ENCODE results near the gene SCN10A.

The SCN10A gene

DNA sequence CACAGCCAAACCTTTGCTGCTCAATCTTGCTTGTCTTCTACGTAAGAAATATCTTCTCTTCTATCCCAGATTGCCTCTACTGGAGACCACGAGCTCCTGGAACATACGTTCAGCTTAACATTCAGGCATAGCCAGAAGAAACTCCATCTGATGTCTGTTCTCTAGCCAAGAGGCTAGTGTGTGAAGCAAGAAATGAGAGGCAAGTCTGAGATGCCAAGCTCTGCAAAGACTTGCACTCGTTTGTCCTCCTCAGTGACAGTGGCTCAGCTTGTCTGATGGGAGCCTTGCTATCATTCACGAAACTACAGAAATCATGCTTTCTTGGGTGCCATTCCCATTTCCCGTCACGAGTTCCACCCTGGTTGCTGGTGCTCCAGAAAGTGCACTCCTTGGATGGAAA is at the start of gene SCN10A:
Gene SCN10A, minus strand, starts transcription at position 192 of the 400 bp plus-strand sequence. CDS start 22,207 bp downstream, outside the sequence.
- no peak for DNase-seq (ENCODE audit: low read depth)

DNA sequence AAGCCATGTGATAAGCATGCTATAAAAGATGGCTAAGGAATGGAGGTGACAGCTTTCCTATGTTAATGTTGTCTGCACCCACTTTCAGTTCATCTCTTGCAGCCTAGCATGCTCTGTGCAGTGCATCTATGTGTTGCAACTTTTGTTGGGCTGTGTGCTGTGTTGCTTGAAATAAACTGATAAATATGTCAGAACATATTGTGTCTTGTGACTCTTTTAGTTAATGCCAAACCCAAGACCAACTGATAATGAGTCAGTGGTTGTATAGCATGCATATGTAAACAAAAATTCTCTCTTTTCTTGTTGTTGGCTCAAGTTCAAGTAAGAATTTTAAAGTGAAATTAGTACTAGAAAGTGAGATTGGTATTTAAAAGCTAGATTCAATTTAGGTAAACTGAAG is 37.0 kb upstream of the SCN10A start:
- DNase-seq (ENCODE audit: low read depth) = no peak

DNA sequence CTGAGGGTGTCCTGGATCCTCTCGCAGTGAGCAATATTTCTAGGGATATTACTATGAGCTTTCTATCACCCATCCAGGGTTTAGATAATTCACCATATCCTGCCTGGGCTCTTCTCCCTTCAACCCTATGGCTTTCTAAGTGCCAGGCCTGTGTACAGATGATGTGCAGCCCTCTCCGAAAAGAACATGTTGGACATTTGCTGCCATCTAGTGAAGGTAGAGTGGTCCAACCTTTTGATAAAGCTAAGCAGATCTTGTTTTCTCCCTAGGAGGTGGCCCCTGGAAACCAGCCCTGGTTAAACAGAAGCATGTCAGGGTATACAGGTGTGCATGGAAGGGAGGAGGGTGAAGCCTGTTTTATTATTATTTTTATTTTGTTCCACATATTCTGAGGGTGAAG is 27.9 kb upstream of the SCN10A start:
- no peak for DNase-seq (ENCODE audit: low read depth)

DNA sequence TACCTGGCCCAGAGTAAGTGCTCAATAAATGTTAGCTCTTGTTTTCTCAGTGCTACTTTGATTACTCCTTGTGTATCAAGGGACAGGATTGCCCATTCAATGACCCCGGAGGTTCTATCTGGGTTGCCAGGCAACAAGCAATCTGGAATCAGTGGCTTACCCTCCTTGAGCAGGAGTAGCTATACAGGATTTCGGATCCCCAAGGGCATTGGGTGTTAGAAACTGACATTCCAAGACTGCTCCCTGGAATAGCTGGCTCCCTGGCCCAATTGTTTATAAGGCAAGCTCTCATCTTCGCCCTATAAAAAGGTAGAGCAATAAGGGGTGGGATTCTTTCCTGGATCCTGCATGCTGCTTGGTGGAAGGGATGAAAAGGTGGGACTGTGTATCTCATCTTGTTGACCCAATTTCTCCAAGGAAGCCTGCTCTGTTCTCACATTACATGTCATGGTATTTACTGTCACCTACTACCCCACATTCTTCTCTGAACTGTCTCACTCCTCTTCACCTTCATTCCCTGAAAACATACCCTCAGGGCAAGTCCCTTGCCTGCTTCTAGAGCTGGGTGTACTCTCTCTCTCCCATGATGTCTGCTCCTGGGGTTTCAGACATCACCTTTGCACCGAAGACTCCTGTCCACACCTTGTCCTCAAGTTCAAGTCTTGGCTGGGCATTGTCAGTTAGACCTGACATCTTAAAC is 26.4 kb upstream of the SCN10A start:
- no peak for DNase-seq (ENCODE audit: low read depth)

DNA sequence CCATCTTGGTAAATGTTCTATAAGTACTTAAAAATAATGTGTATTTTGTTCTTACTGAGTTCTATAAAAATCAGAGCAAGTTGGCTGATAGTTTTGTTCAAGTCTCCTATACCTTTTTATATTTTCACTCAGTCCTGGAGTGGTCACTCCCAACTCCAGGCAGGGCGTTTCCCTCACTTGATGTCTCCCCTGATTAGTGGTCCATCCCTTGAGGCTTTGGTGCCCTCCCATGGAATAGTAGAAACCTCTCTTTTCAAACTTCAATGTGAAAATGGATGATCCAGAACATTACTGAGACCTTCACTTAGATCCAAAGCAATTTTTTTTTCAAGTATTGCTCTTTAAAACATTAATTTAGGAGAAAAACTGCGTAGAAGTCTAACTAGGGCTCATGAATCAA is 25.0 kb upstream of the SCN10A start:
- no peak for DNase-seq (ENCODE audit: low read depth)

DNA sequence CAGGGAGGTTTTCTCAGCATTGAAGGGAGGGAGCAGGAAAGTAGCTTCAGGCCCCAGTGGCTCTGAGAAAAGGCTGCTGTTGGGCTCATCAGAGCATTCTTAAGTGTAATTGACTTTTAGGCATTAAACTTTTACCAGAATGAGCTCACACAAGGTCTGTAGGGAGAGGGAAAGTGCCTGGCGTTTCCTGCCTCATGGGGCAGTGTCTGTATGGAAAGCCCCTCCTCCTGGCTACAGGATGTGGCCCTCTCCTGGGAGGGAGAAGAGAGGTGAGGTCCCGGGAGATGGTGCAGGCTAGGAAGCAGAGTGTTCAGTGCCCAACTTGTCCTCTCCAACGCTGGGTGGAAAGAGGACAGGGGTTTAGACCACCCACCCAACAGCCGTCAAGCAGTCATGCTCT is 21.3 kb upstream of the SCN10A start:
- DNase-seq (ENCODE audit: low read depth) = no peak

DNA sequence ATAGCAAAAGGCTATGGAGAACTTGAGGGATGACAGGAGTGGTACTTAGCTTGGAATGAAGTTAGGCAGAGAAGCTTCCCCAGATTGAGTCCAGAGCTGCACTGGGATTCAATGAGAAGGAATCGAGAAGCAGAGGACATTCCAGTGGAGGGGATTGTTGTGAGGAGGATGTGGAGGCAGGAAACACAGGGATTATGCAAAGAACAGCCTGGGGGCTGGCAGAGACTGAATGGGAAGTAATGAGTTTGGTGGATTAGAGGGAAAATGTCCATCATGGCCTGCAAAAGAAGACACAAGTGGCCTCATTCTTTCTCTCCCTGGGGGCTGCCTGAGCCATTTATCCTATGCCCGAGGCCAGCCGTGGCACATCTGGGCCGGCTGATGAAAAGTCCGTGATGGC is 20.5 kb upstream of the SCN10A start:
- no peak for DNase-seq (ENCODE audit: low read depth)

DNA sequence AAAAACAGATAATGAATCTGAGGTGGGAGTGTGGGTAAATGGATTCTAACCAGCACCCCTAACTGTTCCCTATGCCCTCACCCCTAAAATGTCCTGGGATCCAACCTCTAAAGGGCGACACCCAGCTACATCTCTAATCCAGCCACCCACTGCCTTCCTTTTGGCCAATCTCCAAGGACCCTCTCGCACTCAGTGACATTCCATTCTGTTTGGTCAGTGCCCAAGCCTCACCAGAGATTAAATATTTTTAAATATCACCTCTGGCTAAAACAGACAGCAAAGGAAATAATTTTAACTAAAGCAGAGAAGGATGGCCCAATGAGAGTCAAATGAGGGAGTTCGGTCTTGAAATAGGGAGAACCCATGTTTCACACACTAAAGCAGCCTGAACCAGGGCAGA is 19.9 kb upstream of the SCN10A start:
- DNase-seq (ENCODE audit: low read depth) = no peak

DNA sequence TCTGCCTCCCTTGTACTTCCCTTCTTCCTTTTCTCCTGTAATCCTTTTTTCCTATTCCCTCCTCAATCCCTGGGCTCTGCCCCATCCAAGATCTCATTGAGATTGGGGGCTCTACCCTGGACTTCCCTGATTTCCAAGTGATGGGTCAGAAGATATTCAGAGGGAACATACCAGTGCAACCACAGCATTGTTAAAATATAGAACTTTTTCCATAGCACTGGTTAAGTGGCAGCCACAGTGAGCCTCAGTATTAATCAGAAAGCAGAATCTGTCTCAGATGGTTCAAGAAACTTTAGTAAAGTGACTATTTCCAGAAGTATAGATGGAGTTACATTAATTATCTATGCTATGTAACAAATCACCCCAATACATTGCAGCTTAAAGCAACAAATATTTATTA is 18.7 kb upstream of the SCN10A start:
- DNase-seq (ENCODE audit: low read depth) = no peak

DNA sequence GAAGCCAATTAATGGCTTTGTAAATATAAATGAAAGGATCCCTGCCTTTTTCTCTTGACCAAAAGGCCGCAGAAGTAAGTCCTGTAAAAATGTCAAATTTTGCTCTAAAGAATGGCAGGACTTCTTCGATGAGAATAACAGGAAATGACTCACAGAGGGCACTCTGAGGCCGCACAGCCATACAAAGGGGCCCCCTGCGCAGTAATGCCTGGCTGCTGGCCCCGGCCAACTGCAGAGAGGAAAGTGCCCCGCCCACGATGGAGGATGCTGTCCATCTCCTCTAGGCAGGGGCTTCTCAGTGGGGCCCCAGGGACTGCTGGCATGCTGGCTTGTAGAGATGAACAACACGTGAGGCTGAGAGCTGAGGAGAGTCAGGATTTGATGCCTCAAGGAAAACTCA is 18.1 kb upstream of the SCN10A start:
- DNase-seq (ENCODE audit: low read depth) = no peak

DNA sequence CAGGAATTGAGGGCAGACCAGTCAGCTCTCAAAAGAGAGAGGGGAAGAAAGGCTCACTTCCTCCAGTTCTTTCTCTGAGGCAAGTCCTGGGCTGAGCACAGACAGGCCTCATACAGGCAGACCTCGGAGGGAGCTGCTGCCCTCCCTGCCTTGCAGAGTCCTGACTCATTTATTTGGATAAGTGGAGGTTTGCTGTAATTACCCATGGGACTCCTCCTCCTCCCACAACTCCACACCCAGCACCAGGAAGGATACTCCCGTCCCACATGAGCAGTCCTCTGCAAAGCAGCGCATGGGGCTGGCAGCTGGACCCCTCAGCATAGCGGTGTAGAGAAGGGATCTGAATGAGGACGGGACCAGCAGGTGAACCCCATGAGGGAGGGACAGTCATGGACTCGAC is 13.4 kb upstream of the SCN10A start:
- DNase-seq (ENCODE audit: low read depth) = no peak

DNA sequence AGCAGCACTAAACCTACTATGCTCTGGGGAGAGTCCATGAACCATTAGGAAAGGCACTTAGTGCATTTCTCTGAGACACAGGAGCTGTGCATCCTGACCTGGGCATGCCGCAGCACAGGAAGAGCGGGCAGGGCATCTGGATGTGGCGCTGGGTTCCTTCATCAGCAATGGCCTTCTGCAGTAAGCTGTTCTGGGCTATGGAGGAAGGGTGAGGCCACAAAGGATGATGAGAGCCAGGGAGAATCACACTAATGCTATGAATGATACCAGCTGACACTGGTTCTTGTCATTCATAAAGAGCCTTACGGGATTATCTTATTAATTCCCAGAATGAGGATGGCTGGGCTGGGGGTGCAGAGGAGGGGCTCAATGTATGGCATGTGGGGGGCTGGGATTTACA is 12.7 kb upstream of the SCN10A start:
- DNase-seq (ENCODE audit: low read depth) = no peak

DNA sequence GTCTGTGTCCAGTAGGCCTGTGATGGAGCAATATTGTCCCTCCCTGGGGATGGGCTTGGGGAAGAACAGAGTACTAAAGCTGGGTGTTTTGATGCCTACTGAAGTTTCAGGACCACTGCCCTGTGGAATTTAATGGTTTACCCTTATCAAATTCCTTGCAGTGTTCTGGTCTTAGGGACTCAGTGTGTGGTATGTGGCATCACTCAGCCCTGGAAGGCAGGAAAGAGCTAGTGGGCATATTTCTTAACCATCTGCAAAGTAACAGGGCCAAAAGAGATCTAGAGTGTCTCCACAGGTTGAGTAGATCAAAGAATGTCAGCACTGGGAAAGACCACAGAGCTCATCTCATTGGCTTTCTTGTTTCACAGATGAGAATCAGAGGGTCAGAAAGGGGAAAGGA is 11.8 kb upstream of the SCN10A start:
- DNase-seq (ENCODE audit: low read depth) = no peak

DNA sequence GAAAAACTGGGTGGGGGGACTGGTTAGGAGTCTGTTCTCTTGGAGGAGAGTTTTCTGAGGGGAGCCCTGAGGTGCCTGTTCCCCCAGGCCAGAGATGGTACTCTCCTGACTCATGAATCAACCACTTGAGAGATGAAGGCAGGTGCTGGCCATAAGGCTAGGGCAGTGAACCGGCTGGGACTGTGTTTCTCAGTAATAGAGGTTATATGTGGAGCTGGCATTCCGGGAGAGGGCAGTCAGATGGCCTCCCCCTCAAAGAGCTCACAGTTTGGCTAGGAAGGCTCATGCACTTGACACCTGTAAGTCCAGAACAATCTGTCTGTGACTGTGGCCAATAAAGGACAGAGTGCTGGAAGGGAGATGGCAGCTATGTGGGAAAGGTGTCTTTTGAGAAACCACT is 10.0 kb upstream of the SCN10A start:
- no peak for DNase-seq (ENCODE audit: low read depth)

DNA sequence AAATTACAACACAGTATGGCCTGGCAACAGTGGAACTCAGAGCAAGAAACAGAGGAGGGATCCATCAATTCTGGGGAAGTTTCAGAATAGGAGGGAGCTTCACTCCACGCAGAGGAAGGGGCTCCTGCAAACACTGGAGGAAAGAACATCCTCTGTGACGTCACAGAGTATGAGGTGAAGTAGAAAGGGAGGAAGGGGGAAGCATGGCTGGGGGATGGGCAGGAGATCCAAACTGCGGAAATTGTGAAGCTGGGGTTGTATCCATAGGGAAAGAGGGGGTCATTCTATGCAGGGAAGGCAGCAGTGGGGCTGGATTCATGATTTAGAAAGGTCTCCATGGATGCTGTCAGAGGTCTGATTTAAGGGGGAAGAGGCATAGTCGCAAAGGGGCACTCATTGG is 8.3 kb upstream of the SCN10A start:
- no peak for DNase-seq (ENCODE audit: low read depth)

DNA sequence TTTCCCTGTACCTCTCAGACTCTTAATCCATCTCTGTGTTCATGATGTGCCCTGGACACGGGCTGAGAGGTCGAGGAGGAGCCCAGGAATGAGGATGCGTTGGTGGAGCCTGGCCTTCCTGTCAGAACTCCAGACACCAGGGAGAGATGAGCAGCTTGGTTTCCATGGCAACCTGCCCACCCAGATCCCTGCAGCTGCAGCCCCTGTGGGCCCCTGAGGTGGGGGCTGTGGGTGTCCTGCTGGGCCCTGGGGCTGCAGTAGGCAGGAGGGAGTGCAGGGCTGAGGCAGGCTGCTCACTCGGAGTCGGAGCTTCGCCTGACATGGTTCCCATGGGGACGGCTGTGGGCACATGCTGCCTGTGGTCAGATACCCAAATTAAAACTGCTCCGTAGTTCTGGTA is 7.7 kb upstream of the SCN10A start:
- no peak for DNase-seq (ENCODE audit: low read depth)

DNA sequence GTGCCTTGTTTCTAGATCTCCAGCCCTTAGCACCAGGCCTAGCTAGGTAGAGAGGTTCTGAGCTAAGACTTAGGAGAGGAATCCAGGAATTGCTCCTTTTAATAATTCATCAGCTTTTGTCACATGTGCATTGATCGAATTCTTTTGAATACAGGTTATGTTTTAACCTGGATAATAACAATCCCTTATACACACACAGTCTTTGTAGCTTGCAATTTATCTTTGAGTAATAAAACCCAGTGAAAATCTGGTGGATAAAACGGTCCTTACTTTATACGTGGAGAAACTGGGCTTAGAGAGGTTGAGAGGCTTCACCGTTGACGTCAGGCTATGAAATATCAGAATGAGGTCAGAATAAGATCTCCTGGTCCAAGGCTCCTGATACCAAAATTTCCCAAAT is 7.2 kb upstream of the SCN10A start:
- DNase-seq (ENCODE audit: low read depth) = no peak

DNA sequence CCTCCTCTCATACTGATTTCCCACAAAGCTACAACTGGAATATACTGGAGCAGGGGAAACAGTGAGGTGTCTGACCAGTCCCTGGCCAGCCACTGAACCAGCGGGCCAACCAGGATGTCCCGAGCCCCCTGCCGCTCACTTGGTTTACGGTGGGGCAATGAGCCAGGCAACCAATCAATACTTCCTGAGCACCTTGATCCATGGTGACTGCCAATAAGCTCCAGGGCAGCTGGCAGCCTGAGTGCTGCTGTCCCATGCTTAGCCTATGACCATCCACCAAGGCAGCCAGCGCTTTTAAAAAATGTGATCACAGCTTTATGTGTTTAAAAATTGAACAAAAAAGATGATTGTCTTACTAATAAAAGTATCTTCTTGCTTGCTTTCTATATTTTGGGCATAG is 4.2 kb downstream of the SCN10A start:
- no peak for DNase-seq (ENCODE audit: low read depth)

DNA sequence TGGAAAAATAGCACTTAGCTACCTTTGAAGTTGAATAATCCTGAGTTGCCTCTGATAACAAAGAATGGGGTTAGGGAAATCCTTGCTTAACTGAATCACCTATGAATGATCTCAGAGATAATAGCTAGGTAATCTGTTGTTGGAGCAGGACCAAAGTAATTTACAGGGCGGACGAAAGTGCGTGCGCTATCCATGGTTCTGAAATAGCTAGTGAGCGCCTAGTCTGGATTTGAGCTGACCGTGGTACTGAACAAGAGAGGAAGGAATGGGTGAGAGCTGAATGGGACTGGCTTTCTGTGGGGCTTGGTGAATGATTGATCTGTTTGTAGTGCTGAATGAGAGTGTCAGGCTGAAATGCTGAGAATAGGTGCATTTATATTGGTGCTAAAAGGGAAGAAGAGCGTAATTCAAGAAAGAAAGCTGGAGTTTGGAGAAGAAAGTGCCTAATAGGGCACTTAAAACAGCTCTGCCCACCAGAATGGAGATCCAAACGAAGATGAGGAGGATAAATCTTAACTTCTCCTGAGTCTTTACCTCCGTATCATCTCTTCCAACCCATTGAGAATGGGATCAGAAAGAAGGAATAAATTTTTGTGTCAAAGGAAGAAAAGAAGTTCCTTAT is 10.1 kb downstream of the SCN10A start:
- DNase-seq (ENCODE audit: low read depth) = no peak

DNA sequence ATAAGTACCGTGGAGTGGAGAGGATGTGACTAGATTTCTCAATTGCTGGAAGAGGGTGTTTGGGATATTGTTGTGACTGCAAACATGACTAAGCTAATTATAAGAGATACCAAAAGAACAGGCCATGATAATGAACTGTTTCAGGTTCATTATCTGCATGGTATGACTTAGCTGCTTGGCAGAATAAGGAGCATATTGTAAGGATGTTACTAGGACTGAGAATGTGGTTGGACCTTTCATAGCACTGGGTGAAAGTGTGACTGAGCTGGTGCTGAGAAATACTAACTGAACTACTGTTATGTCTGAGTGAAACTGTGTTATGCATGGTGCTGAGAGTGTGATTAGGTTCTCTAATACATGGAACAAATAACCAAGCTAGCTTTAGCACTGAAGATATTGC is 11.0 kb downstream of the SCN10A start:
- DNase-seq (ENCODE audit: low read depth) = no peak

DNA sequence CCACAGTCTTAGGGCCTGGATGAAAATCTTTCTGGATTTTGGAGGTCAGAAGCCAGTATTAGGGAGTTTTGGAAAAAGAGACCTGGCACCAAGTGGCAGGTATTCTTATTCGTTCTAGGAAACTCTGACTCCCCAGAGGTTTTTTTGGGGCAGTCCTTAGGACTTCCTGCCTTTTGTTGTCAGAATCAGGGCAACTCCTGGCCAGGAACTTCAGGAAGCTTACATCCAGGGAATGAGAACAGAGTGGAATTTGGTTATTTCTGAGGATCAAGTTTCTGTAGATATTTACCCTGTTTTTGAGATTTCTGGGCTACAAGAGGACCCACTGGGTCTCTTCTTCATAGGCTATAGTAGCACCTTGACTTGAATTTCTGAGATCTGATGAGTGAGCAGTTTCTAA is 15.5 kb downstream of the SCN10A start:
- DNase-seq (ENCODE audit: low read depth) = no peak

DNA sequence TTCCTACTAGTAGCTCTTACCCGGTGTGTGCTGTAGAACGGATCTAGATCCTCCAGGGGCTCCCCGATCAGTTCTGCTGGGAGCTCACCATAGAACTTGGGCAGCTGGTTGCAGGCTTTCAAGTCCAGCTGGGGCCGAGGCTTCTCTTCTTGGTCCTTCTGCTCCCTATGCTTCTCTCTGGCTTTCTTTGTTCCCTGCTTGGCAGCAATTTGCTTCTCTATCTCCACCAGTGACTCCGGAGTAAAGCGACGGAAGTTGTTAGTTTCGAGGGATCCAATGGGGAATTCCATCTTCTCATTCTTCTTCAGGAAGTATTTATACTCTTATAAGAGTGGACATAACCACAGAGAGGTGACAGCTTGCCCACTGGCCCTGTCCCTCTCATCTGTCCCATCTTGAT is 22.3 kb downstream of the SCN10A start:
- no peak for DNase-seq (ENCODE audit: low read depth)

DNA sequence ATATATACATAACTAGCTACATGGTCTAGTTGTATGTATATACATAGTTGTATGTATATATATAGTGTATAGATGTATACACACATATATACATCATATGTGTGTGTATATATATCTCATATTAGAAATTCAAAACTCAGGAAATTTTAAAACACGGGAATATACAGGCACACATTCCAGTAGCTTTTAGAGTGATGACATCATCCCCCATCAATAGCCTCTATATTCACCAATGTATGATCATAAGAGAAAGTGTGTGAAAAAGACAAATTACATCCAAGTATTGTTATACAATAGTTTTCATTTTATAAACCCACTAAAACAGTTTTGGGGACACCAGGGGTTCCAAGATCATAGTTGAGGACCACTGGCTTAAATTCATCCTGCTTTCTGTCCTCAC is 23.0 kb downstream of the SCN10A start:
- DNase-seq (ENCODE audit: low read depth) = no peak

DNA sequence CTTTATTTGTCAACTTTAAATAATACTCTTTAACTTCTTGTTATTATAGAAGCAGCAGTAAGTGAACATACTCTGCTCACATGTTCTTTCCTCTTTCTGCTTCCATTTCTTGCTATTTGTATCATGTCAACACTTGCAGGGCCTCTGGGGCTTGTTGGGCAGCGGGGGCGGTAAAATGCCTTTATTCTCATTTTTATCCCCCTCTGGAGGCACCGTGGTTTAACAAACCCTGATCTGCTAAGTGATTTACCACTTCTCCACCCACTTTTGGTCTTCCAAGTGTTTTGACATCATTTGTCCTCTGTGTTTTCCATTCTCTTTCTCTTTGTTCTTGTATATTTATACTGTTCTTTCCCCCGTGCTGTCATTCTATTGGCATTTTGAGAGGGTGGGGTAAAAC is 33.9 kb downstream of the SCN10A start:
- DNase-seq (ENCODE audit: low read depth) = no peak

All from stimulated activated CD8-positive, alpha-beta memory T cell treated with anti-CD3 and anti-CD28 coated beads, Interleukin-15, amount 100 ng/mL, for 1 hour (primary cell).